HepG2 (cell line): Measurements from ENCODE around the gene ATP1A2. TPM values are rescaled to one million over a fixed set of nuclear protein-coding genes. Genes with fewer than 3 reads are reported as not detected.

Source experiments
- BRCA1 ChIP-seq: sonication (generic); formaldehyde crosslinking; IDR thresholded peaks from 2 replicates; pipeline ENCODE4 v1.4.0; 2020; ENCODE audit warnings: missing genetic modification reagents
- DPF2 ChIP-seq: sonication (generic); formaldehyde crosslinking; IDR thresholded peaks from 2 replicates; pipeline ENCODE4 v1.4.0; 2020; ENCODE audit warnings: mild to moderate bottlenecking, low read depth, missing genetic modification reagents, borderline replicate concordance
- GABPA ChIP-seq, 2 experiments: IDR thresholded peaks; 2 replicates each; pipeline ENCODE4 v1.6.1; 2011 to 2016; ENCODE audit warnings: low read depth in 2 of 2, low read length in 1 of 2, missing biosample characterization in 1 of 2, missing genetic modification characterization in 1 of 2
- HES4 ChIP-seq: sonication (generic); formaldehyde crosslinking; IDR thresholded peaks from 2 replicates; pipeline ENCODE4 v1.9.0; 2021; ENCODE audit warnings: mild to moderate bottlenecking, missing genetic modification reagents, borderline replicate concordance
- HNF4A ChIP-seq: sonication (generic); formaldehyde crosslinking; IDR thresholded peaks from 2 replicates; pipeline ENCODE4 v1.4.0; 2020; ENCODE audit warnings: missing genetic modification reagents
- MEIS1 ChIP-seq: sonication (generic); formaldehyde crosslinking; IDR thresholded peaks from 2 replicates; pipeline ENCODE4 v1.9.0; 2021; ENCODE audit warnings: mild to moderate bottlenecking, missing genetic modification reagents, moderate library complexity, borderline replicate concordance
- NCOA2 ChIP-seq: sonication (generic); formaldehyde crosslinking; IDR thresholded peaks from 2 replicates; pipeline ENCODE4 v1.8.0; 2022; ENCODE audit warnings: inconsistent platforms
- NFE2L2 ChIP-seq: fragments of 150-350 bp; IDR thresholded peaks from 2 replicates; pipeline ENCODE4 v1.6.1; 2014; ENCODE audit warnings: low read length
- PITX1 ChIP-seq: sonication (generic); formaldehyde crosslinking; IDR thresholded peaks from 2 replicates; pipeline ENCODE4 v1.5.1; 2020; ENCODE audit warnings: mild to moderate bottlenecking, missing genetic modification reagents
- SAP130 ChIP-seq: IDR thresholded peaks from 2 replicates; pipeline ENCODE4 v1.6.1; 2016; ENCODE audit warnings: low read depth
- SP4 ChIP-seq: sonication (generic); formaldehyde crosslinking; IDR thresholded peaks from 2 replicates; pipeline ENCODE4 v1.8.1; 2023; ENCODE audit warnings: mild to moderate bottlenecking, missing genetic modification reagents
- YY1 ChIP-seq: IDR thresholded peaks from 2 replicates; pipeline ENCODE4 v1.6.1; 2011; ENCODE audit warnings: low read length, low read depth, moderate library complexity, mild to moderate bottlenecking; ENCODE audit not compliant: insufficient read depth, insufficient replicate concordance
- ZFP37 ChIP-seq: sonication (generic); formaldehyde crosslinking; IDR thresholded peaks from 2 replicates; pipeline ENCODE4 v1.4.0; 2020; ENCODE audit warnings: missing genetic modification reagents, borderline replicate concordance
- ZNF232 ChIP-seq: sonication (generic); formaldehyde crosslinking; IDR thresholded peaks from 2 replicates; pipeline ENCODE4 v1.4.0; 2020; ENCODE audit warnings: missing genetic modification reagents, borderline replicate concordance
- ZNF260 ChIP-seq: sonication (generic); formaldehyde crosslinking; IDR thresholded peaks from 2 replicates; pipeline ENCODE4 v1.4.0; 2020; ENCODE audit warnings: missing genetic modification reagents, low read depth, mild to moderate bottlenecking, borderline replicate concordance
- ZNF468 ChIP-seq: sonication (generic); formaldehyde crosslinking; IDR thresholded peaks from 2 replicates; pipeline ENCODE4 v1.8.0; 2022; ENCODE audit warnings: mild to moderate bottlenecking, moderate library complexity, missing genetic modification reagents
- ZNF569 ChIP-seq: sonication (generic); formaldehyde crosslinking; IDR thresholded peaks from 2 replicates; pipeline ENCODE4 v1.5.0; 2020; ENCODE audit warnings: mild to moderate bottlenecking, missing genetic modification reagents, moderate library complexity, borderline replicate concordance
- polyA plus RNA-seq, 8 experiments: library from polyadenylated mRNA; depleted of rRNA in 3 of 8; stranded (reverse) in 7 of 8; unstranded in 1 of 8; fragments of >200 nt; fragmentation: Illumina TruSeq in 4 of 8; extraction: Trizol in 4 of 8; gene quantifications; 2 replicates each; pipeline versions ENCODE4 v1.2.1 to v1.2.3, GENCODE V29; 2011 to 2016; ENCODE audit warnings: low read depth in 4 of 8, missing spikeins in 1 of 8, mixed read lengths in 1 of 8; ENCODE audit not compliant: insufficient read depth in 1 of 8
- total RNA-seq, 5 experiments: library from RNA; depleted of rRNA; stranded (reverse); fragments of >200 nt; fragmentation: Illumina TruSeq; extraction: Trizol; gene quantifications; 2 replicates each; pipeline ENCODE4 v1.2.3, GENCODE V29; 2016; ENCODE audit warnings: low read depth in 1 of 5
- TF ChIP-seq, protein P1 (sequence below): sonication (generic); formaldehyde crosslinking; IDR thresholded peaks from 2 replicates; pipeline ENCODE4 v1.4.0; 2020; ENCODE audit warnings: mild to moderate bottlenecking, missing genetic modification reagents
- TF ChIP-seq, protein P2 (sequence below): IDR thresholded peaks from 2 replicates; pipeline ENCODE4 v1.6.1; 2016; ENCODE audit warnings: low read depth, borderline replicate concordance
- TF ChIP-seq, protein P3 (sequence below): IDR thresholded peaks from 2 replicates; pipeline ENCODE4 v1.6.1; 2018; ENCODE audit warnings: missing genetic modification reagents
- TF ChIP-seq, protein P4 (sequence below): sonication (generic); formaldehyde crosslinking; IDR thresholded peaks from 2 replicates; pipeline ENCODE4 v1.9.0; 2021; ENCODE audit warnings: missing genetic modification reagents, mild to moderate bottlenecking, borderline replicate concordance

The ATP1A2 gene
- total and polyA plus RNA-seq, 2 of the 13 experiments (the other 11 are each of a cell fraction or from before 2014, with no cell fraction given) = 0.16 TPM; not detected in 1

DNA sequence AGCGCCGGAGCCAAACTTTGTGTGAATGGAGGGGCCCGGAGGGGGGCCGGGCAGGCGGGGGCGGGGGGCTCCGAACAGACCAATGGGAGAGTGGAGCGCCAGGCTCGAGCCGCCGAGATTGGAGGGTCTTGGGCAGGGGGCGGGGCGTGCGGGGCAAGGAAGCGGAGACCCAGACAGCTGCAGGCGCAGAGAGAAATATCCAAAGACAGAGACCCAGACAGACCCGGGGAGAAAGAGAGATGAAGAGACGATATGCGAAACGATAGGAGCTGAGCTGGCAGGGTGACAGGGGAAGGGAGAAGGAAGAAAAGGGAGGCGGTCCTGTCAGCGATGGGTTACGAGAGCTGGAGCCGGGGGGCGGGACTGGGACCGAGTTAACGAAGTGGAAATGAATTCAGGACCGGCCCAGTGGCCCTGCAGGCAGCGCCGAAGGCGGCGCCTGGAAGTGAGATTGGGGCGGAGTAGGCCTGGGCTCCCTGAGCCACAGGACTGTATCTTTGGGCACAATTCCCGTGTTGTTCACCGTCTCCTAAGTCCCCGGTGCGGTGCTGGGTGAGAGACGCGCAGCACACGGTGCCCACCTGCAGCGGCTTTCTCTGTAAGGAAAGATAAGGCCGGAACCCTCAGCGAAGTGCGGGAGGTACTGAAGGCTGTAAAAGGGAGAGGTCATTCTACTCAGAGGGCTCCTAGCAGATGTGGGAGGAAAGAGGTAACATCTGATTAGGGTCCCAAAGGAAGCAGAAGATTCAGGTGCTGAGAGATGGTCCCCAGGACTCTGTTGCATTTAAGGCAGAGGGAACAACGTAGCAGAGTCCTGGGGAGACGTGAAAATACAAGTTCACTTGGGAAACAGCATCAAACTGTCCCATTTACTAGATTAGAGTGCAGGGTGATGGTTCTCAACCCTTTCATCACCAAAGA lies 45.1 kb upstream of the ATP1A2 start (continued):
- TF ChIP-seq, protein P1, sequence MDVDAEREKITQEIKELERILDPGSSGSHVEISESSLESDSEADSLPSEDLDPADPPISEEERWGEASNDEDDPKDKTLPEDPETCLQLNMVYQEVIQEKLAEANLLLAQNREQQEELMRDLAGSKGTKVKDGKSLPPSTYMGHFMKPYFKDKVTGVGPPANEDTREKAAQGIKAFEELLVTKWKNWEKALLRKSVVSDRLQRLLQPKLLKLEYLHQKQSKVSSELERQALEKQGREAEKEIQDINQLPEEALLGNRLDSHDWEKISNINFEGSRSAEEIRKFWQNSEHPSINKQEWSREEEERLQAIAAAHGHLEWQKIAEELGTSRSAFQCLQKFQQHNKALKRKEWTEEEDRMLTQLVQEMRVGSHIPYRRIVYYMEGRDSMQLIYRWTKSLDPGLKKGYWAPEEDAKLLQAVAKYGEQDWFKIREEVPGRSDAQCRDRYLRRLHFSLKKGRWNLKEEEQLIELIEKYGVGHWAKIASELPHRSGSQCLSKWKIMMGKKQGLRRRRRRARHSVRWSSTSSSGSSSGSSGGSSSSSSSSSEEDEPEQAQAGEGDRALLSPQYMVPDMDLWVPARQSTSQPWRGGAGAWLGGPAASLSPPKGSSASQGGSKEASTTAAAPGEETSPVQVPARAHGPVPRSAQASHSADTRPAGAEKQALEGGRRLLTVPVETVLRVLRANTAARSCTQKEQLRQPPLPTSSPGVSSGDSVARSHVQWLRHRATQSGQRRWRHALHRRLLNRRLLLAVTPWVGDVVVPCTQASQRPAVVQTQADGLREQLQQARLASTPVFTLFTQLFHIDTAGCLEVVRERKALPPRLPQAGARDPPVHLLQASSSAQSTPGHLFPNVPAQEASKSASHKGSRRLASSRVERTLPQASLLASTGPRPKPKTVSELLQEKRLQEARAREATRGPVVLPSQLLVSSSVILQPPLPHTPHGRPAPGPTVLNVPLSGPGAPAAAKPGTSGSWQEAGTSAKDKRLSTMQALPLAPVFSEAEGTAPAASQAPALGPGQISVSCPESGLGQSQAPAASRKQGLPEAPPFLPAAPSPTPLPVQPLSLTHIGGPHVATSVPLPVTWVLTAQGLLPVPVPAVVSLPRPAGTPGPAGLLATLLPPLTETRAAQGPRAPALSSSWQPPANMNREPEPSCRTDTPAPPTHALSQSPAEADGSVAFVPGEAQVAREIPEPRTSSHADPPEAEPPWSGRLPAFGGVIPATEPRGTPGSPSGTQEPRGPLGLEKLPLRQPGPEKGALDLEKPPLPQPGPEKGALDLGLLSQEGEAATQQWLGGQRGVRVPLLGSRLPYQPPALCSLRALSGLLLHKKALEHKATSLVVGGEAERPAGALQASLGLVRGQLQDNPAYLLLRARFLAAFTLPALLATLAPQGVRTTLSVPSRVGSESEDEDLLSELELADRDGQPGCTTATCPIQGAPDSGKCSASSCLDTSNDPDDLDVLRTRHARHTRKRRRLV (CRISPR knock-in tag) = 0 out of 2 replicates have a peak, but pooled peaks have one; percentile 42
- TF ChIP-seq HNF4A (CRISPR knock-in tag) = no peak
- no peak for TF ChIP-seq ZNF260
- no peak for TF ChIP-seq ZNF468 (CRISPR knock-in tag)
- no peak for TF ChIP-seq DPF2
- TF ChIP-seq MEIS1 (CRISPR knock-in tag) = 0 out of 2 replicates have a peak, but pooled peaks have one; percentile 8
- no peak for TF ChIP-seq NFE2L2
- TF ChIP-seq PITX1 (CRISPR knock-in tag) = peak; percentile 27; the same call in 1 of the 2 replicates
- no peak for TF ChIP-seq NCOA2 (CRISPR knock-in tag)
- TF ChIP-seq SAP130 (CRISPR knock-in tag) = peak; percentile 61
- TF ChIP-seq YY1 = peak; percentile 17
- TF ChIP-seq ZNF232 (CRISPR knock-in tag) = no peak
- TF ChIP-seq, protein P2, sequence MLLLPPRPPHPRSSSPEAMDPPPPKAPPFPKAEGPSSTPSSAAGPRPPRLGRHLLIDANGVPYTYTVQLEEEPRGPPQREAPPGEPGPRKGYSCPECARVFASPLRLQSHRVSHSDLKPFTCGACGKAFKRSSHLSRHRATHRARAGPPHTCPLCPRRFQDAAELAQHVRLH (CRISPR knock-in tag) = no peak
- TF ChIP-seq BRCA1 (CRISPR knock-in tag) = no peak
- no peak for TF ChIP-seq GABPA (IDR thresholded peaks at IDR 0.05; ENCODE audit: low read depth, low read length)
- no peak for TF ChIP-seq GABPA (CRISPR knock-in tag; IDR thresholded peaks at IDR 0.05; ENCODE audit: low read depth)
- TF ChIP-seq SP4 = 0 out of 2 replicates have a peak, but pooled peaks have one; percentile 38
- no peak for TF ChIP-seq ZFP37
- TF ChIP-seq ZNF569 = no peak
- TF ChIP-seq, protein P3, sequence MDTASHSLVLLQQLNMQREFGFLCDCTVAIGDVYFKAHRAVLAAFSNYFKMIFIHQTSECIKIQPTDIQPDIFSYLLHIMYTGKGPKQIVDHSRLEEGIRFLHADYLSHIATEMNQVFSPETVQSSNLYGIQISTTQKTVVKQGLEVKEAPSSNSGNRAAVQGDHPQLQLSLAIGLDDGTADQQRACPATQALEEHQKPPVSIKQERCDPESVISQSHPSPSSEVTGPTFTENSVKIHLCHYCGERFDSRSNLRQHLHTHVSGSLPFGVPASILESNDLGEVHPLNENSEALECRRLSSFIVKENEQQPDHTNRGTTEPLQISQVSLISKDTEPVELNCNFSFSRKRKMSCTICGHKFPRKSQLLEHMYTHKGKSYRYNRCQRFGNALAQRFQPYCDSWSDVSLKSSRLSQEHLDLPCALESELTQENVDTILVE (CRISPR knock-in tag) = no peak
- TF ChIP-seq, protein P4, sequence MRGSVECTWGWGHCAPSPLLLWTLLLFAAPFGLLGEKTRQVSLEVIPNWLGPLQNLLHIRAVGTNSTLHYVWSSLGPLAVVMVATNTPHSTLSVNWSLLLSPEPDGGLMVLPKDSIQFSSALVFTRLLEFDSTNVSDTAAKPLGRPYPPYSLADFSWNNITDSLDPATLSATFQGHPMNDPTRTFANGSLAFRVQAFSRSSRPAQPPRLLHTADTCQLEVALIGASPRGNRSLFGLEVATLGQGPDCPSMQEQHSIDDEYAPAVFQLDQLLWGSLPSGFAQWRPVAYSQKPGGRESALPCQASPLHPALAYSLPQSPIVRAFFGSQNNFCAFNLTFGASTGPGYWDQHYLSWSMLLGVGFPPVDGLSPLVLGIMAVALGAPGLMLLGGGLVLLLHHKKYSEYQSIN (CRISPR knock-in tag) = no peak
- TF ChIP-seq HES4 = no peak
